ENCODE measurements around the gene CCDC7.
"Not testable (repeated sequence)": the region's sequence is repeated elsewhere in the genome, so short reads cannot be mapped to it uniquely, and the experiment has no call there.

CCDC7 gene

GRCh38 chr10:32582946-32583345, 137.0 kb downstream of the CCDC7 start:
- DNase-seq: no peak

GRCh38 chr10:32598022-32598421, 152.1 kb downstream of the CCDC7 start:
- DNase-seq: not testable (repeated sequence)

GRCh38 chr10:32600317-32600716, 154.4 kb downstream of the CCDC7 start:
- DNase-seq: no peak

GRCh38 chr10:32601562-32601961, 155.6 kb downstream of the CCDC7 start:
- DNase-seq: not testable (repeated sequence)

- DNase-seq: no peak
These were observed 159.8 kb downstream of the CCDC7 start for GRCh38 chr10:32605787-32606186.

GRCh38 chr10:32610543-32610942, 164.6 kb downstream of the CCDC7 start:
- not testable (repeated sequence) for DNase-seq

GRCh38 chr10:32616438-32616837, 170.5 kb downstream of the CCDC7 start:
- no peak for DNase-seq

- DNase-seq: no peak
These were observed 172.5 kb downstream of the CCDC7 start for GRCh38 chr10:32618482-32618881.

GRCh38 chr10:32621969-32622368, 176.0 kb downstream of the CCDC7 start:
- DNase-seq: no peak

- no peak for DNase-seq
These were observed 176.5 kb downstream of the CCDC7 start for GRCh38 chr10:32622409-32622808.

- no peak for DNase-seq
These were observed 181.2 kb downstream of the CCDC7 start for GRCh38 chr10:32627183-32627582.

- DNase-seq: no peak
These were observed 184.0 kb downstream of the CCDC7 start for GRCh38 chr10:32629910-32630309.

- no peak for DNase-seq
These were observed 200.6 kb downstream of the CCDC7 start for GRCh38 chr10:32646535-32646934.

- DNase-seq: no peak
These were observed 204.3 kb downstream of the CCDC7 start for GRCh38 chr10:32650246-32650655.

- not testable (repeated sequence) for DNase-seq
These were observed 211.5 kb downstream of the CCDC7 start for GRCh38 chr10:32657430-32657829.

- DNase-seq: no peak
These were observed 215.4 kb downstream of the CCDC7 start for GRCh38 chr10:32661346-32661745.

- peak; percentile 0 for DNase-seq
These were observed 235.0 kb downstream of the CCDC7 start for GRCh38 chr10:32680803-32681557.

GRCh38 chr10:32684291-32684690, 238.4 kb downstream of the CCDC7 start:
- no peak for DNase-seq

- DNase-seq: no peak
These were observed 241.2 kb downstream of the CCDC7 start for GRCh38 chr10:32687116-32687515.

GRCh38 chr10:32687546-32687945, 241.6 kb downstream of the CCDC7 start:
- no peak for DNase-seq

GRCh38 chr10:32692174-32692573, 246.2 kb downstream of the CCDC7 start:
- DNase-seq: no peak

- no peak for DNase-seq
These were observed 247.6 kb downstream of the CCDC7 start for GRCh38 chr10:32693441-32693979.

- DNase-seq: not testable (repeated sequence)
These were observed 253.7 kb downstream of the CCDC7 start for GRCh38 chr10:32699683-32700082.

GRCh38 chr10:32713560-32713959, 267.6 kb downstream of the CCDC7 start:
- DNase-seq: no peak

- DNase-seq: no peak
These were observed 285.6 kb downstream of the CCDC7 start for GRCh38 chr10:32731527-32731926.
